ENCODE results near the gene NLGN3. TPM values are rescaled to one million over a fixed set of nuclear protein-coding genes. Genes with fewer than 3 reads are reported as not detected.
A peak's percentile ranks its signal among the peaks of the same experiment; 100 is the strongest.

Gene NLGN3
- 0.40 and 0.85 TPM in 2 replicates for total RNA-seq
- 0.37 and 0.40 TPM in 2 replicates for polyA plus RNA-seq
- polyA plus RNA-seq (2011; cell fraction: cytosol; rRNA removed), result 0.10 and 0.17 TPM in 2 replicates
- polyA plus RNA-seq (2011; cell fraction: nucleus; rRNA removed), result 1.1 and 1.6 TPM in 2 replicates
- polyA plus RNA-seq (2012), result 0.31 and 0.48 TPM in 2 replicates
- polyA minus RNA-seq, result 0.28 and 0.85 TPM in 2 replicates
- 0.41 TPM for polyA minus RNA-seq (2011; cell fraction: cytosol; rRNA and poly(A)+ RNA removed)
- polyA minus RNA-seq (2011; cell fraction: nucleus; rRNA and poly(A)+ RNA removed), result 0.67 and 1.4 TPM in 2 replicates
- Bru-seq, nascent RNA, result percentile 21 among the genes with signal in this experiment
- BruChase-seq, experiment 1, labeled RNA remaining after a 6-hour chase, result percentile 47 among the genes with signal in this experiment
- BruChase-seq, experiment 2, labeled RNA remaining after a 2-hour chase, result percentile 36 among the genes with signal in this experiment
- long read RNA-seq, result 0 reads

GRCh38 chrX:71144651-71145050, at the start of gene NLGN3:
Gene NLGN3 (plus strand): TSS chrX:71144841. CDS start chrX:71147750, 2,909 bp downstream.
- intact Hi-C loops (cut with micrococcal nuclease) (no loop called here), dilution Hi-C loops (cut with MboI; ENCODE audit: extremely low pct_ligation_motif_present, low sequenced_read_pairs) (no loop called here)
- H3K4me2 ChIP-seq (ENCODE audit: insufficient read depth, low read length), result no peak within 1 kb of the TSS
- FAIRE-seq (no peak), DNase-seq (ENCODE audit: low read depth, low spot score) (no peak)
- H3K27ac ChIP-seq (ENCODE audit: insufficient read depth, low read depth, low read length), result no peak within 1 kb of the TSS
- CTCF ChIA-PET, result no interaction called here
- no peaks in the 10 kb centered on the region for H3K9me3 ChIP-seq (replicated peaks; ENCODE audit: control insufficient read depth, insufficient read depth, low read length)
- POLR2A ChIA-PET, result interaction anchor here (0.6 kb wide), 1 partner anchor 26 kb away, joined by 3 read pairs; the partner anchor contains the start of gene MED12
- no peaks in the 10 kb centered on the region for H3K79me2 ChIP-seq (ENCODE audit: control insufficient read depth, insufficient read depth, low read length)
- TF ChIP-seq GATA2 (IDR thresholded peaks at IDR 0.05; ENCODE audit: insufficient read depth, insufficient read length, low read depth, low read length), result no peak
- TF ChIP-seq EZH2 (IDR thresholded peaks at IDR 0.05; ENCODE audit: borderline replicate concordance, low read depth, low read length, severe bottlenecking), result no peak
- TF ChIP-seq, protein P1, sequence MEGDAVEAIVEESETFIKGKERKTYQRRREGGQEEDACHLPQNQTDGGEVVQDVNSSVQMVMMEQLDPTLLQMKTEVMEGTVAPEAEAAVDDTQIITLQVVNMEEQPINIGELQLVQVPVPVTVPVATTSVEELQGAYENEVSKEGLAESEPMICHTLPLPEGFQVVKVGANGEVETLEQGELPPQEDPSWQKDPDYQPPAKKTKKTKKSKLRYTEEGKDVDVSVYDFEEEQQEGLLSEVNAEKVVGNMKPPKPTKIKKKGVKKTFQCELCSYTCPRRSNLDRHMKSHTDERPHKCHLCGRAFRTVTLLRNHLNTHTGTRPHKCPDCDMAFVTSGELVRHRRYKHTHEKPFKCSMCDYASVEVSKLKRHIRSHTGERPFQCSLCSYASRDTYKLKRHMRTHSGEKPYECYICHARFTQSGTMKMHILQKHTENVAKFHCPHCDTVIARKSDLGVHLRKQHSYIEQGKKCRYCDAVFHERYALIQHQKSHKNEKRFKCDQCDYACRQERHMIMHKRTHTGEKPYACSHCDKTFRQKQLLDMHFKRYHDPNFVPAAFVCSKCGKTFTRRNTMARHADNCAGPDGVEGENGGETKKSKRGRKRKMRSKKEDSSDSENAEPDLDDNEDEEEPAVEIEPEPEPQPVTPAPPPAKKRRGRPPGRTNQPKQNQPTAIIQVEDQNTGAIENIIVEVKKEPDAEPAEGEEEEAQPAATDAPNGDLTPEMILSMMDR (IDR thresholded peaks at IDR 0.05; ENCODE audit: extremely low read depth in 1 of 2, insufficient read depth in 1 of 2, low read depth in 1 of 2, low read length in 2 of 2), result no peak
- TF ChIP-seq, protein P2, sequence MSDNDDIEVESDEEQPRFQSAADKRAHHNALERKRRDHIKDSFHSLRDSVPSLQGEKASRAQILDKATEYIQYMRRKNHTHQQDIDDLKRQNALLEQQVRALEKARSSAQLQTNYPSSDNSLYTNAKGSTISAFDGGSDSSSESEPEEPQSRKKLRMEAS (IDR thresholded peaks at IDR 0.05; ENCODE audit: insufficient read depth, insufficient read length), result no peak
- peak; percentile 32 for TF ChIP-seq POLR2AphosphoS5 (IDR thresholded peaks at IDR 0.05; ENCODE audit: insufficient read depth, low read depth, low read length)
- H3K4me3 ChIP-seq (replicated peaks in 1 of 3; ENCODE audit: insufficient read depth in 1 of 3, low read depth in 1 of 3, low read length in 3 of 3), result peak within 1 kb of the TSS in 1 of 3 experiments; percentile 20
- no peak within 1 kb of the TSS for H2AFZ ChIP-seq (ENCODE audit: low read depth, low read length)
- no peak within 1 kb of the TSS for H3K9ac ChIP-seq (replicated peaks; ENCODE audit: extremely low read depth, insufficient read depth, low read length)
- peaks cover 0 to 8% of the 10 kb centered on the region in 2 experiments for H3K36me3 ChIP-seq (ENCODE audit: control insufficient read depth in 2 of 2, extremely low read depth in 1 of 2, insufficient read depth in 2 of 2, low read length in 2 of 2)
- no TSS peak for BruUV-seq (replicated peaks)
- no peaks in the 10 kb centered on the region for H3K9me1 ChIP-seq (replicated peaks; ENCODE audit: control insufficient read depth, extremely low read depth, insufficient read depth, low read length)
- no peaks in the 10 kb centered on the region for H3K27me3 ChIP-seq (ENCODE audit: control insufficient read depth in 2 of 2, insufficient read depth in 2 of 2, low read length in 2 of 2)
- H4K20me1 ChIP-seq (replicated peaks; ENCODE audit: control insufficient read depth, extremely low read depth, insufficient read depth, low read length), result no peaks in the 10 kb centered on the region
- H3K4me1 ChIP-seq (ENCODE audit: control insufficient read depth, extremely low read depth, insufficient read depth, low read length), result peaks cover 3% of the 10 kb centered on the region
